ENCODE data around the gene LDHD.
"Not testable (repeated sequence)": the region's sequence is repeated elsewhere in the genome, so short reads cannot be mapped to it uniquely, and the experiment has no call there.

The LDHD gene

DNA sequence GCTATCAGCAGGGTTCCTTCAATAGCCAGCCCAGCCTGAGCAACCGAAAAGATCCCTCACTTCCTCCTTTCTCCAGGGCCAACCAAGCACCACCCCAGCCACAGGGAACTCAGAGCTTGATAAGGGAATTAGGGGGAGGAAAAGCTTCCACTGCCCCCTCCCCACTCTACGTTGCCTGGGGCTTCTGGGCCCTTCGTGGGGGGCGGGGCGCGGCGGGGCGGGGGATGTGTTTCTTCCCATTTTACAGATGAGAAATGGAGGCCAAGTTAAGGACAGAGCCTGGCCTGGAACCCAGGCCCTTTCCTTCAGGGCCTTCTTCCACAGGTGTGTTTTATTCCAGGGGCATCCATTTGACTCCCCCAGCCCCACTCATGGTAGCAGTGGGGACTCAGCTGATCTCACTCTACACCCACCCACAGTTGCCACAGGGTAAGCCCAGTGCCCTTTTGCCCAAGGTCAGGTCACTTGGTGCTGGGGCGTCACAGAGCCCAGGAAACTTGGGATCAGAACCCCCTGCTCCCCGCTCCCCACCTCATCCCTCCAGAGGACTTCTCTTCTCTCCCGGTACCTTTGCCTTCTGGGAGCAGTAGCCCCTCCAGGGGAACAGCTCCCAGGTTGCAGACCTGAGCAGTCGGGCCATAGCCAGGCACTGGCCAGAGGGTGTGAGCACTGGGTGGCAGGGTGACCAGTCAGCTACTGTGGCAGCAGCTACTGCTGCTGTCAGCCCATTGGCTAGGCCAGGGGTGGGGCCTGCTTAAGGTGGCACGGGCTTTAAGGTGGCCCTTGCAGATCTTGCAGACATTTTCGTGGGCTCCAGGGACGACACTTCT lies at the start of gene LDHD:
LDHD (minus strand) TSS at position 700 of the 830 bp plus-strand sequence; CDS start at position 640, 60 bp downstream.
- no peak for DNase-seq

DNA sequence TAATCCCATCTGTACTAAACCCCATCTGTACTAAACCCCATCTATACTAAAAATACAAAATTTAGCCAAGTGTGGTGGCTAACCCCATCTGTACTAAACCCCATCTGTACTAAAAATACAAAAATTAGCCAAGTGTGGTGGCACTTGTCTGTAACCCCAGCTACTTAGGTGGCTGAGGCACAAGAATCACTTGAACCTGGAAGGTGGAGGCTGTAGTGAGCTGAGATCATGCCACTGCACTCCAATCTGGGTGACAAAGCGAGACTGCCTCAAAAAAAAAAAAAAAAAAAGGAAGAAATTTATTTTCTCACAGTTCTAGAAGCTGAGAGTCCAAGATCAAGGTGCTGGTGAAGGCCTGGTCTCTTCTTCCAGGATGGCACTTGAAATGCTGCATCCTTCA lies 43.8 kb upstream of the LDHD start:
- DNase-seq: no peak

DNA sequence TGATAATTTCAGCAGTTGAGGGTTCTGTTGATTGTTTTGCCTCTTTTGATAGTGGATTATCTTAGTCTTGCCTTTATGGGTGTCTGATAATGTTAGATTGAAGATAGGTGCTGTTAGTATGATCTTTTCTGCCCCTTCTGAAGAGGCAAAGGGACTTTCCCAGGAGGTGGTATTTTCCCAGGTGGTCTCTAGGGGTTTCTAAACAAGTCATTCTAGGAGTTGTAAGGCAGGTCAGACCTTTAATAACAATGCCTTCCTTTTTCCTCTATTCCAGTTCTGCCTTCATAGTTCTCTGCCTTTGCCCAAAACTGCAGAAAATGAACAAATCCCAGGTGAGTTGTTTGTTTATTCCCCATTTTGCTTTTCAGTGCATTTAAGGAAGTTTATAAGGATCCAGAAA lies 36.1 kb upstream of the LDHD start:
- DNase-seq: no peak

DNA sequence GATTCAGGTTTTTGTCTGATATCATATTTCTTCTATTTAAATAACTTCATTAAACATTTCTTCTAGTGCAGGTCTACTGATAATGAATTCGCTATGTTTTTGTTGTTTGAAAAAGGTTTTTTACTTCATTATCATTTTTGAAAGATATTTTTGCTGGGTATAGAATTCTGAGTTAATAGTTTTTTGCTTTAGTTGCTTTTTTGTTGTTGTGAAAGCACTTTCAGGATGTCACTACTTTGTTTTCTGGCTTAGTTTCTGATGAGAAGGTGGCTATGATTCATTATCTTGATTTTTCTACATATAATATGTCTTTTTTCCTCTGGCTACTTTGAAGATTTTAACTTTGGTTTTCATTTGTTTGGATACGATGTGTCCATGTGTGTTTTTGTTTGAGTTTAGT lies 35.2 kb upstream of the LDHD start:
- no peak for DNase-seq

DNA sequence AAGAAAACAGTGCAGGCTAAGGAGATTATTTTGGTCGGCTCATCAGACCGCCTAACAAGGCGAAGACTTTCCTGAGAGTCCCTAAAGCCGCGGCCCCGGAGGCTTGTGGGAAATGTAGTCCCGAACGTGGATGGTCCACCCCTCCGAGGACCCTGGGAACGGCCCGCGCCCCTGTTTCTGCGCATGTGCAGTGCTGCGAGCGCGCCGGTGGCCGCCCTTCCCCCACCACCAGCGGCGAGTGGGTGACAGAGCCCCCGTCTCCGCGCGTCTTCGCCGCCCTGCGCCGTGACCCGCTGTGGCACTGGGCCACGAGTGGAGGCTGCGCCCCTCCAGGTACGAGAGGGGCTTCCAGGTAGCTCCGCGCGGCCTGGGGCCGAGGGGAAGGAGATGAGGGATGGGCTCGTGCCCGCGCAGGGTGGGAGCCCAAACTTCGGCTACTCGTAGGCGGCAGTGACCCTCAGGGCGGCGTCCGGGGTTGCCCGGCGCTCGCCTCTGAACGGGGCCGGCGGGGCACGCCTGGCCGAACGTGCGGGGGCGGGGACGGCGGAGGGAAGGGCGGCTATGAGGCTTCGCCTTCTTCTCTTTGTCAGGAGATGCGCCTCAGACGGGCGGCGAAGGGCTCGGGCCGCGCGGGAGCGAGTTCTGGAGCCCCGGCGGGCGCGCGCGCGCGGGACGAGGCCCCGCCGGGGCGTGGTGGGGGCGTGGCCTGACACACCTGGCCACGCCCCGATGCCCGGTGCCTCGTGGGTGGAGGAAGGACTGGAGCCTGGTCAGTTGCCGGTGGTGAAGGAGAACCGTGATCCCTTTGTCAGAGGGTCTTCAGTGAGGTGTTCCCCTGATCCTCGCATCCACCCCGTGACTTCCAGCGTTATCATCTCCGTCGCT lies 32.0 kb upstream of the LDHD start, which contains the start of gene ZFP1:
ZFP1 (plus strand) TSS at position 214 of the 885 bp plus-strand sequence. CDS start 4,428 bp downstream, outside the sequence.
- peak; percentile 95 for DNase-seq

DNA sequence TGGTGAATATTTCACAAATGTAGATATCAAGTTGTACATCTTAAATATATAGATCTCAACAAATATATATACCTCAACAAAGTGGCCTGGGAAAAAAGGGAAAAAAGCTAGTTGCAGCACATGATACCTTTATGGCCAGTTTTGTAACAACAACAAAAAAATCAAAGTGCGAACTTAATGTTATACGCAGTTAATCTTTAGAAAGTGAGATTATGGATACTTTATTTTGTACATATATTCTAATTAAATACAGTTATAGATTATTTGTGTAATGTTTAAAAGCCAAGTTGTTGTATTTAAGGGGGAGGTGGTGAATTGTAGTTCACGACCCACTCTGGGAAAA lies 31.4 kb upstream of the LDHD start:
- no peak for DNase-seq

DNA sequence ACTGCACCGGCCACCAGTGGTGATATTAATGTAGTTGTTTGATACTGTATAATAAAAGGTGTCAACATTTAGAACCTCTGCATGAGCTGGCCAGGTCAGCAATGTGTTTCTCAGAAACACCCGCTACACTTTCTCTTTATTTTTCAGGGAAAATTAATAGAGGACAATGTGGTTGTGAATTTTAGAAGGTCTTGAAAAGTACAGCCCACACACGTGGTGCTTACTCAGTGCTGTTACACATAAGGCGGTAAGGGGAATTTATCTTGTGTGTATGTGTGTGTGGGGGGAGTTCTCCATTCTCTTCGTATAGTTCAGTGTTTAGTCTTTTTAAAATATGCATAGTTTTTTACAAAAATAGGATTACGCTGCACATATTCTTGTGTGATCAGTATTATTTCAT lies 27.4 kb upstream of the LDHD start:
- no peak for DNase-seq

DNA sequence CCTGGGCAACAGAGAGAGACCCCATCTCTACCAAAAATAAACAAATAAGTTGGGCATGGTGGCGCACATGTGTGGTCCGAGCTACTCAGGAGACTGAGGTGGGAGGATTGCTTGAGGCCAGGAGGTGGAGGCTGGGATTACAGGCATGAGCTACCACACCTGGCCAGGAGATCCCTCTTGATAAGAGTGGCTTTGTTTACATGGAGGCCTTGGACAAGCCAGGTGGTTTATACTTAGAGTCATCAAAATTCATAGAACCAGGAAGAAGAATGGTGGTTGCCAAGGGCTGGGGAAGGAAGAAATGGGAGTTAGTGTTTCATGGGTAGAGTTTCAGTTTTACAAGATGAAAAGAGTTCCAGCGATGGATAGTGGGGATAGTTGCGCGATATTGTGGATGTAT lies 22.9 kb upstream of the LDHD start:
- no peak for DNase-seq

DNA sequence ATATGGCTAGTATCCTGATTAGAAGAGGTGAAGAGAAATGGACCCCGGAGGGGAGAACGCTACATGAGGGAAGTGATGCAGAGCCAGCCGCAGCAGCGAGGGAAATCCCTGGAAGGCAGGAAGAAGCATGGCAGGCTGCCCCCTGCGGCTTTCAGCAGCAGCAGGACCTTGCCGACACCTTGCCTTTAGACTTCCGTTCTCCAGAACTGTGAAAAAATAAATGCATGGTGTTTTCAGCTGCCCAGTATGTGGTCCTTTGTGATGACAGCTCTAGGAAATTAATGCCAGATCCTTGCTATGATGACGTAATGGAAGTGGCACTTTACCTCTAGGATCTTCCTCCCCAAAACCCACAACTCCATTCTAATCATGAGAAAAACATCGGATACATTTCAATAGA lies 22.1 kb upstream of the LDHD start:
- DNase-seq: no peak

DNA sequence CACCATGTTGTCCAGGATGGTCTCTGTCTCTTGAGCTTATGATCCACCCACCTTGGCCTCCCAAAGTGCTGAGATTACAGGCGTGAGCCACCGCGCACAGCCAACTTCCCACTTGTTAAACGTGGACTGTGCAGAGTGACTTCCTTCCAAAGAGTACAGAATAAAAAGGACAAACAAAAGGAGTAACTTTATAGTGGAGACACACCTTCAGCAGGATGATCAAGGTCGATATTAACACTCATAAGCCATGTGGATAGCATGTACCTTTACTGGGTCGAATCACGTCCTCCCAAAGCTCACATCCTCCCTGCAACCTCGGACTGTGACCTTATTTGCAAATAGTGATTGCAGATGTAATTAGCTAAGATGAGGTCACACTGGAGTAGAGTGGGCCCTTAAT lies 21.7 kb upstream of the LDHD start:
- no peak for DNase-seq

DNA sequence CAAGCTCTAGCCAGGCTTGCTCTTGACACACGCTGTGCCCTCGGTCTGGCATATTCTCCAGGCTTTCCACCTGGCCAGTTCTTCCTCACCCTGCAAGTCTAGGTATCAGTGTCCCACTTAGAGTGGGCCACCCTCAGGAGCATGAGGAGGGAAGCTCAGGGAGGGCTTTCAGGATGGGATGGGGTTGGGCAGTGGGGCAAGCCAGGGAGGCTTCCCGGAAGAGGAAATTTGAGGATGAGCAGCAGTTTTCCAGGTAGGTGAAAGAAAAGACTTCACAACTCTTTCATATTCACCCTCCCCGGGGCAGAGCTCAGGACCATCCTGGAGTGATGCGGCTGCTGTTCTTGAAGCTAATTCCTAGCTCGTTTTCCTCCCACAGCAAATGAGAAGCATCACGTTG lies 14.5 kb upstream of the LDHD start:
- DNase-seq: no peak

DNA sequence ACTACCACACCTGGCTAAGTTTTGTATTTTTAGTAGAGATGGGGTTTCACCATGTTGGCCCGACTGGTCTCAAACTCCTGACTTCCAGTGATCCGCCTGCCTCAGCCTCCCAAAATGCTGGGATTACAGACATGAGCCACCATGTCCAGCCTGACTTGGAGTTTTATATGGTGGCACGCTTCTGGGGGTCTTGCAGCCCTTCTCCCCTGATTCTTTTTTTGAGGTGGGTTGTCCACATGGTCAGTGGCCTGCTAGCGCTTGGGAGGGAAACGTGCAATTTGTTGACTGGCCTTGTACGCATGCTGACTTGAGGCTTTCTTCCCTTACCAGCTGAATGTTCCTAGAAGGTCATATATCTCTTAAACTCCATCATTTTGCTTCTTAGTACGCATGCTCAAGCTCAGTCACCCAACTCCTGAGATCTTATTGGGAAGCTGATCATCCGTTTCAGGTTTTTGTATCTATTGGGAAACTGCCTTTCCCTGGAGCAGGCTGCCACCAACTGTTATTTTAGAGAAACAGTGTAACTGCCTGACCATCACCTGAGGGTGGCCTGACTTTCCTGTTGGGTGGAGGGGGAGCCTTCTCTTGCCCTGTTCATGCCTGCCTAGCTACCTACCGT lies 13.7 kb upstream of the LDHD start:
- no peak for DNase-seq

DNA sequence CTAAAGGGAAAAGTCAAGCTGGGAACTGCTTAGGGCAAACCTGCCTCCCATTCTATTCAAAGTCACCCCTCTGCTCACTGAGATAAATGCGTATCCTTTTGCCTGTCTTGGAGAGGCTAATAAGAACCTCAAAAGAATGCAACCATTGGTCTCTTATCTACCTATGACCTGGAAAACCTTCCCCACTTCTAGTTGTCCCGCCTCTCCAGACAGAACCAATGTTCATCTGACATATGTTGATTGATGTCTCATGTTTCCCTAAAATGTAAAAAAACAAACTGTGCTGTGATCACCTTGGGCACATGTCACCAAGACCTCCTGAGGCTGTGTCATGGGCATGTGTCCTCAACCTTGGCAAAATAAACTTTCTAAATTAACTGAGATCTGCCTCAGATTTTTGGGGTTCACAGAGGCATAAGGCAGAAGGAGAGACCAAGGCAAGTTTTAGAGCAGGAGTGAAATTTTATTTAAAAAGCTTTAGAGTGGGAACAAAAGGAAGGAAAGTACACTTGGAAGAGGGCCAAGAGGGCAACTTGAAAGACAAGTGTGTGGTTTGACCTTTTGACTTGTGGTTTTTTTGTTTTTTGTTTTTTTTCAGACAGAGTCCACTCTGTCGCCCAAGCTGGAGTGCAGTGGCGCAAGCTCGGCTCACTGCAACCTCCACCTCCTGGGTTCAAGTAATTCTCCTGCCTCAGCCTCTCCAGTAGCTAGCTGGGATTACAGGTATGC lies 13.0 kb upstream of the LDHD start:
- not testable (repeated sequence) for DNase-seq

DNA sequence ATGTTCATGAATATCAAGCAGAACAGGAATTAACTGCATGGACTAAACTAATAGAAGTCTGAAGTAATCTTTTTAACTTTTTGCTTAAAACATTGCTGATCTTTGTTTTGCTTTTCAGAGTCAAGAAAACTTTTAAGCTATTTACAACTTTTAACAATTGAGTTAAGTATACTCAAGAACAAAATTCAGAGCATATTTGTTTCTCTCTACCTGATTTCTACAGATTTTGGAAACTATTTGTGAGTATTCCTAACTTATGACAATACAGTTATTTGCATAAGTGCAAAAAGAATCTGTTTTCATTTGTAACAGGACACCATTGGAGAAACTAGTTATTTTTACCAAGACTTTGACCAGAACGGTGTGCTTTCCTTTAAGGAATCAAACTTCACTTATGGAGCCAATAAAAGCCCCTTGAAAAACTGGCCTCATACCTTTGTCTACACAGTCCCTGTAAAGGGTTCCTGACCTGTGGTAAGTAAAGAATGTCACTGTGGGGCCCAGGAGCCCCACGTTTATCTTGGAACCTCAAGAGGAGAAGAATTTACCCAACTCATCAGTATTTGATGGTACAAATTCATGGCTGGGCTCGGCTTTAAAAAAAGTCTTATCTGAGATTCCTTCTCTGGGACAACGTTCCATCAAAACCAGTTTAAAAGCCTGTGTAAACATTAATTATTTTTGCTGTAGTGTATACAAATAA lies 11.3 kb upstream of the LDHD start:
- no peak for DNase-seq

DNA sequence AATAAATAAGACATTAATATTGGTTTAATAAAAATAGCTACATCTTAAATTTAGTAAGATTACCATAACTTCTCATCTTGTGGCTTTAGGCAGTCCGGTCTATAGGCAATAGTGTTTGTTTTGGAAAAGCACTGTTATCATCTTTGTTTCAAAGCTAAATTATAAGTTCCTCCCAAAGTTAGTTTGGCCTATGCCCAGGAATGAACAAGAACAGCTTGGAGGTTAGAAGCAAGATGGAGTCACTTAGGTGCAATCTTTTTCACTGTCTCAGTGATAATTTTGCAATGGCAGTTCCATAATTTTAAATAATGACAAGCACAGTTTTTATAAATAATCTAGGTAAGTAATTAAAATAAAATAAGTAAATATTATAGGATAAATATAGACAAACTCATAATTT lies 6.0 kb upstream of the LDHD start:
- no peak for DNase-seq

DNA sequence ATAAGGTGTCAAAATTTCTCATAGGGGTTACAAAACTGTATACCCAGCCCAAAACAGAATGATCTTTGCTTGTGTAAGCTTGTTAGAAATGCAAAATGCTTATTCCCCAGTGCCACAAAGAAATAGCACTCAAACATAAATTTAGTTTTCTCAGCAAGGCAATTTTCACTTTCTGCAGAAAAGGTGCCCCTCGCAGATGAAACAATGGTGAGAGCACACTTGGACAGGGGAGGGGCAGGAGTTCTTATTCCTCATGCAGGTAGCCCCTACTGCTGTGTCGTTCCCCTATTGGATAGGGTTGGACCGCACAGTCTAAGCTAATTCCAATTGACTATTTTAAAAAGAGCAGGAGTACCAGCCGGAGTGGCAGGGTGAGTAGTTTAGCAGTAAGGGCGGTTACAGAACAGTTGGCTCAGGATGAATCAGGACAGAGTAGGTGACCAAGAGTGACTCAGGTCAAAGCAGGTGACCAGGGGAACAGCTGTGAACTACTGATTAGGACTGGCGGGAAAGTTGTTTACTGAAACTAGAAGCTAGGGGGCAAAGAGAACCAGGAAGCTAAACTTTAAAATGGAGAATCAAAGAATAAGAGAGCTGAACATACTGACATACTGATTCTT lies 5.5 kb upstream of the LDHD start:
- DNase-seq: no peak

DNA sequence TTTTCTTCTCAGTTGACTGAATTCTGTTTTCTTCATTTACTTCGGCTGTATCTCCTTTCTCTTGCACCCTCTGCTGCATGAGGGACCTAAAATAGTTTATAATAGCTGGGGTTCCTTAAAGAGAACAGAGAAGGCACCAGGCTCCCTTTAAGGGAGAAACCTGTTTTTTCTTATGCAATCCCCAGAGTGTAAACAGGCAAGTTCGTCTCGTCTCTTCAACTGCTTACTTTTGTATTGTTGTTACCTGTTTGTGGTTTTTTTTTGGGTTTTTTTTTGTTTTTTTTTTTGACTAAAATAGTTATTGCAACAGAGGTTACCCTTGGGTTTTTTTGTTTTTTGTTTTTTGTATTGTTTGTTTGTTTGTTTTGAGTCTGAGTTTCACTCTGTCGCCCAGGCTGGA lies 3.7 kb upstream of the LDHD start:
- DNase-seq: no peak

DNA sequence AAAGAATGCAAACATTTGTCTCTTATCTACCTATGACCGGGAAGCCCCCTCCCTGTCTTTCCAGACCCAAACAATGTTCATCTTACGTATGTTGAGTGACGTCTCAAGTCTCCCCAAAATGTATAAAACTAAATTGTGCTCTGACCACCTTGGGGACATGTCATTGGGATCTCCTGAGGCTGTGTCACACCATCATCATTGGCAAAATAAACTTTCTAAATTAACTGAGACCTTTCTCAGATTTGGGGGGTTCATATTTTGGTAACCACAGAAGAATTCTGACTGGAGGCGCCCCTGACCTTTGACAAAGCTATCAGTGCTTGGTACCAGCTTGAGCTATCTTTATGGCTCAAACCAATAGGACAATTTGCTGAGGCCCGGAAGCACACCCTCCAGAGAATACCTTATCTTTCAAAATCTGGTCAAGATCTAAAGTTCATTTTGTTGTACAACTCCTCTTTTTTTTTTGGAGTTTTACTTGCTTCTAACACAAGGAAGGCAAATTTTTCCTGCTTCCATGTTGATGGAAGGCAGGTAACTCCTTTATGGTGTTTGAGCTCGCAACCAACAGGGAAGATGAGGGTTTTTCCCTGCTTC lies 2.5 kb upstream of the LDHD start:
- no peak for DNase-seq

DNA sequence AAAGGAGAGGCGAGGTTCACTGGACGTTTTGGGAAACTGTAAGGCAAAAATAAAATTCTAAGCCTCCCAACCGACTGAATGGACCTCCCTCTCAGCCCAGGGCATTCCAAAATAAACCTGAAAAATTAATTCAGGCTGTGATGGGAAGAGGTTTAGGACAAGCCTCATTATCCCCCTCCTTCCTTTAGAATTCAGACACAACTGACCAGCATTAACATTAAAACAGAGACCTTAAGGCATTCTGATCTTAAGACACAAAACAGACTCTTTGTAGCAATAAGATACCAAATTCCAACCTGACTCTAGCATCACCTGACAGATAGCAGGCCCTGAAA lies 298 bp upstream of the LDHD start:
- no peak for DNase-seq

DNA sequence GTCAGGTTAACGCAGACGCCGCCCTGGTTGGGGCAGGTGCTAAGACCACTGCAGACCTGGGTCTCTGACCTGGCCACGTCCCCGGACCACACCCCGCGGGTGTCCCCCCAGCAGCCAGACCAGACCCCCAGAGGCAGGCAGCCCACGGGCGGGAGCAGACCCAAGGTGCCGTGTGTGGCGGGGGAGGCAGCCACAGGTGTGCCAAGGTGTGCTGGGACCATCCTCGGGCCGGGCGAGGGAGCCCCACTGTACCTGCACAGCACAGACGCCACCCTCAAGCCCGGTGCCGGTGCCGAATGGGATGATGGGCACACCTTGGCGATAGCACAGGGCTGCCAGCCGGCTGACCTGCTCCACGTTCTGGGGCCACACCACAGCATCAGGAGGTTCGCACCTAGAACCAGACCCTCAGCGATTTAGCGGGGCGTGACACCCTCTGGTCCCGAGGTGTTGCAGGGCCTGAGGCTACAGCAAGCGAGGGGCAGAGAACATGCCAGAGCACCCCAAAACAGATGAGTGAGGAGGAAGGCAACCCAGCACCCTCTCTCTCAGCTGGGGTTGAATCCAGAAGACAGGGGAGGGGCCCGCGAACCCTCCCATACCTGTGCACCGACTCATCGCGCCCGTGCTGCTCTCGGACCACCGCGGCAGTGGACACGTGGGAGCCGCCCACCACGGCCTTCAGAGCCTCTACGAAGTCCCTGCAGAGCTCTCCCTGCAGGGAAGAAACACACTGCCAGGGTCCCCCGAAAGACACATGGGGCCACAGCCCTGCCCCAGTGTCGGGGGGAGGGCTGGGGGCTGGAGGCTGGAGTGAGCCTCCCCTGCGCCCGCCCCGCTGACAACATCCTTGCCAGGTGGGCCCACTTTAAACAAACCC lies 1.4 kb downstream of the LDHD start:
- DNase-seq: no peak
